GM15510 (cell line): ENCODE data around the gene SIRT2.

Experiments
- POLR2A ChIP-seq: IDR thresholded peaks from 3 replicates; pipeline ENCODE4 v1.6.1; 2011; ENCODE audit warnings: borderline replicate concordance; ENCODE audit not compliant: insufficient read length; ENCODE audit errors: extremely low read depth

Gene SIRT2

GRCh38 chr19:38848299-38849146, 50.9 kb downstream of the SIRT2 start:
- TF ChIP-seq POLR2A = no peak

- TF ChIP-seq POLR2A = no peak
Observed at GRCh38 chr19:38846097-38846496, 53.3 kb downstream of the SIRT2 start.

GRCh38 chr19:38845374-38846024, 53.9 kb downstream of the SIRT2 start:
- TF ChIP-seq POLR2A = no peak

GRCh38 chr19:38844093-38844686, 55.2 kb downstream of the SIRT2 start:
- no peak for TF ChIP-seq POLR2A

GRCh38 chr19:38843175-38843758, 56.2 kb downstream of the SIRT2 start:
- TF ChIP-seq POLR2A = no peak

- TF ChIP-seq POLR2A = no peak
Observed at GRCh38 chr19:38842439-38843174, 56.8 kb downstream of the SIRT2 start.

GRCh38 chr19:38841787-38842438, 57.5 kb downstream of the SIRT2 start:
- no peak for TF ChIP-seq POLR2A

GRCh38 chr19:38841180-38841766, 58.1 kb downstream of the SIRT2 start:
- TF ChIP-seq POLR2A = no peak

GRCh38 chr19:38840583-38840968, 58.8 kb downstream of the SIRT2 start:
- no peak for TF ChIP-seq POLR2A

GRCh38 chr19:38839816-38840582, 59.4 kb downstream of the SIRT2 start:
- TF ChIP-seq POLR2A = no peak

- no peak for TF ChIP-seq POLR2A
Observed at GRCh38 chr19:38838986-38839761, 60.2 kb downstream of the SIRT2 start.

GRCh38 chr19:38838208-38838985, 61.0 kb downstream of the SIRT2 start:
- TF ChIP-seq POLR2A = no peak

GRCh38 chr19:38837656-38838121, 61.7 kb downstream of the SIRT2 start:
- TF ChIP-seq POLR2A = no peak
